Inflammatory macrophage (primary cell): Measurements from ENCODE around the gene PPM1L.

ENCODE experiments used
- DNase-seq, 2 donors: peaks; one replicate each; pipeline ENCODE4 v3.0.0-alpha.2; 2020 to 2022

The PPM1L gene

GRCh38 chr3:160857476-160858119 is 101.6 kb downstream of the PPM1L start:
- no peak for DNase-seq

- no peak for DNase-seq
These were observed 104.3 kb downstream of the PPM1L start for GRCh38 chr3:160860346-160860745.

DNA sequence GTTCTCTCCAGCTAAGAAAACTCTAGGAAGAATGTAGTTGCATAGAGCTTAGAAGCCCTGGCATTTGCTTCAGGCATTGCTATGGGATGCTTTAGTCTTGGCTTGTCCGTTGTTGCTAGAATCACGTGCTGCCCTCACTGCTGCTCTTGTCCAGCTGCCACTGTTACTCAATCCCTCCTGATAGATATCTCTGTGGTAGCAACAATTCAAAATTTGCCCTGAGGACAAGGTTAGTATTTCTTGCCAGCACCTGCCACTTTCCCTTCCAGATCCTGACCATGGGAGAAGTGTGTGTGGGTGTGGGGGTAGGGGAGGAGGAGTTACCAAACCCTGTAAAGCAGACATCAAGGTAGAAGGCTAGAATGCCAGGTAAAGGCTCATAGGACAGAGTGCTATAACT is 113.8 kb downstream of the PPM1L start:
- DNase-seq = no peak

DNA sequence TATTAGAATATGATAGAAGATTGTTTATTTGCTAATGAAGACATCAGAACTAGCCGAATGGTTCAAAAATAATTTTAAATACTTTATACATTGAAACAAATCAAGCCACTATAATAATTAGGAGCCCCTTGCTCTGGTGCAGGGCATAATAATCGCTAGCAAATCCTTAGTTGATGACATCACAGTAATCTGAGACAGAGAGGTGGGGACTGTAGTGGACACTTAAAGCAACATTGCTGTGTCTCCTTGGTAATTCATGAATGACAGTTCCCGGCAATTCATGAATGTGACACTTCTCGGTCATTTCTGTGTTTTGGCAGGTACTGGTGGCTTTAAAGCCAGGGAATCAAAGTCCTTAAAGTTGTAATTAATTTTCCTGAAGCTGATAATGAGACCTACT is 114.3 kb downstream of the PPM1L start:
- no peak for DNase-seq

GRCh38 chr3:160874736-160875135 is 118.7 kb downstream of the PPM1L start:
- no peak for DNase-seq

DNA sequence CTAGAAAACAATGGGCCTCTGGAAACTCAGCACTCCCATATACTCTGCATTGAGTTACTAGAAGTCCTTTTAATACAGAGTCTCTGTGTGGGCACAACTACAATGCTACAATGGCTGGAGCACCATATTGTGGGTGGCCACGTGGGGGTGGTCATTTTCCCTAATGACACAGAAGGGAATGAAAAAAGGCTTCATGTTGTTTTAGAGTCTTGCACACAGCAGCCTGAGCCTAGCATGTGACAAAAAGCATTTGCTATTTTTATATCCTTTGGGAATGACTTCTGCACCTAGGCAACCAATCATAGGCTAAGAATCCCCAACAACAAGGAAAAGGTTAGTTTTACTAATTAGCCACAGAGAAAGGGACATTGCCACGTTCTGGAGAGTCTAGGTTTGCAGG is 120.6 kb downstream of the PPM1L start:
- no peak for DNase-seq

GRCh38 chr3:160879859-160880258 is 123.8 kb downstream of the PPM1L start:
- DNase-seq = peak in 1 of 2 donors; percentile 7

DNA sequence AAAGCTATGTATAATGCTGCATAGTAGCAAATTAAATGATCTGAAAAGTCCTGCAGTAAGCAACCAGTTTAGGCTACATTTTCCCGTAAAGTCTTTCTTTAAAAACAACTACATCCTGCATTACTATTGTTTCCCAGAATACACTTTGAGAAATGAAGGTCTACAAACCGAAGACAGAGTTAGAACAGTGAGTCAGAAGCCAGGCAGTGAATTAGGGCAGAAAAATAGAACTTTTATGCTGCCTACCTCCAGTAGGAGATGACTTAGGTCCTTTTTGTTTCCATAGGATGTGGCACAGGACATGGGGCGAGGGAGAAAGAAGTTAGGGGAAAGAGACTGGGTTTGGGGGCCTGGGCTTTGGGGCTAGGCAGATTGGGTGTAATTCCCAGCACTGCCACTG is 127.3 kb downstream of the PPM1L start:
- no peak for DNase-seq

GRCh38 chr3:160885791-160886286 is 129.8 kb downstream of the PPM1L start:
- DNase-seq = no peak

DNA sequence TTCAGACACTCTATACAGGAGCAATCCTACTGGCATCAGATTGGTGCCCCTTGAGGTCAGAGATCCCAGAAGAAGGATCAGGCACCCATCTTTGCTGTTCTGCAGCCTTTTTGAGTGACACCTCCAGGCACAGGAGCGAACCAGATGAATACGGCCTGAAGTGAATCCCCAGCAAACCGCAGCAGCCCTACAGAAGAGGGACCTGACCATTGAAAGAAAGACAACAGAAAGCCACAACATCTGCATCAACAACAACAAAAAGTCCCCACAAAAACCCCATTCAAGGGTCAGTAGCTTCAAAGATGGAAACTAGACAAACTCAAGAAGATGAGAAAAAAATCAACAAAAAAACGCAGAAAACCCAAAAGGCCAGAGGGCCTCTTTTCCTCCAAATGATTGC is 130.4 kb downstream of the PPM1L start:
- no peak for DNase-seq

GRCh38 chr3:160893207-160893606 is 137.2 kb downstream of the PPM1L start:
- no peak for DNase-seq

DNA sequence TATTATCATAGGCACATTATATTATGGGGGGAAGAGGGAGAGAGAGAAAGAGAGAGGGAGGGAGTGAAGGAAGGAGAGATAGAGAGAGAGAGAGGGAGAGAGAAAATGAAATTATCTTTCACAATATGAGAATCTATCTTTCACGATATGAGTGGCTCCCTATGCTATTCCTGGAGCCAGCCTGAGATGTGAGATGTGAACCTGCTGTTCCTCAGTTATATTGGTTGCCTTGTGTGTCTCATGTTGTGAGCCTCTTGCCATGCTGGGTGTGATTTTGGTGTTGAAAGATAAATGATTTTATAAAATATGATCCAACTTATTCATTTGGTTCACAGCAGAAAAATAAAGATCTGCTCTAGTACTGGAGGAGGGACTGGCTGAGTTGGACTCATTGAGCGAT is 148.7 kb downstream of the PPM1L start:
- DNase-seq = no peak

DNA sequence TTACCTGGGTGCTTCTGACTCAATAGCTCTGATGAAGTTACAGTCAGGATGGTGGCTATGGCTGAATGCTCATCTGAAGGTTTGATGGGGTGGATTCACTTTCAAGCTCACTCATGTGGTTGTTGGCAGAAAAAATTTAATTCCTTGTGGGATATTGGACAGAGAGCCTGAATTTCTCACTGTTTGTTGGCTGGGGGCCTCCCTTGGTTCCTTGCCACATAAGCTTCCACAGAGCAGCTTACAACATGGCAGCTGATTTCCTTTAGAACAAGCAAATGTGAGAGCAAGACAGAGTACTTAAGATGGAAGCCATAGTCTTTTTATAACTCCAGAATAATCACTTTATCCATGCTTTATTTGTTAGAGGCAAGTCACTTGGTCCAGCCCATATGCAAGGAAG is 150.6 kb downstream of the PPM1L start:
- no peak for DNase-seq

DNA sequence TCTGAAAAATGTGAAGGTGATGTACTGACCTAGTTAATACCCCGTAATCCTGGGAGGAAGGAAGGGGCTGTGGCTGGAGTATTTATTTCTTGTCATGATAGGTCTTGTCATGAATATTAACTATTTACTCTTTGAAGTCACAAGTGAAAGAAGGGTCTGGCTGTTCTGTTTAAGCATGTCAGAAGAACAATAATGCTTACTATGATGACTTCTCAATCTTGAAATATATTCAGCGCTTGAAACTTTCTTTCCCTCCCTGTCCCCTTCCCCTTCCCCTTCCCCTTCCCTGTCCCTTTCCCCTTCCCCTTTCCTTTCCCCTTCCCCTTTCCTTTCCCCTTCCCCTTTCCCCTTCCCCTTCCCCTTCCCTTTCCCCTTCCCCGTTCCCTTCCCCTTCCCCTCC is 153.9 kb downstream of the PPM1L start:
- DNase-seq = no peak

- DNase-seq = no peak
These were observed 155.4 kb downstream of the PPM1L start for GRCh38 chr3:160911411-160911810.

DNA sequence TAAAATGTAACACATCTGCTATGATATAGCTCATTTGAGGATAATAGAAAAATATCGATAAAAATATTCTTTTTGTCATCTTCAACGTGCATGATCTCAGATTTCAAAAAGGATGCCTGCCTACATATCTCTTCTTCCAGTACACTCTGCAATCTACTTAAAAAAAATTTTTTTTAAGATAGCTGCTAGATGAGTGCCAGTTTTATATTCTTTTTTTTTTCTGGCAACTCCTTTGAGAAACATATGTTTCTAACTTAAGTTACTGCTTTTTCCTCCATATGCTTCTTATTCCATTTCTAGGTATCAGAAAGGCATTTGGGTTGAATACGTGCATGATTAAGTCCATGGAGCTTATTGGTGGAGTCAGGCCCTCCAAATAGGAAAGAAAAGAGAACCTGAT is 160.4 kb downstream of the PPM1L start:
- DNase-seq = no peak

DNA sequence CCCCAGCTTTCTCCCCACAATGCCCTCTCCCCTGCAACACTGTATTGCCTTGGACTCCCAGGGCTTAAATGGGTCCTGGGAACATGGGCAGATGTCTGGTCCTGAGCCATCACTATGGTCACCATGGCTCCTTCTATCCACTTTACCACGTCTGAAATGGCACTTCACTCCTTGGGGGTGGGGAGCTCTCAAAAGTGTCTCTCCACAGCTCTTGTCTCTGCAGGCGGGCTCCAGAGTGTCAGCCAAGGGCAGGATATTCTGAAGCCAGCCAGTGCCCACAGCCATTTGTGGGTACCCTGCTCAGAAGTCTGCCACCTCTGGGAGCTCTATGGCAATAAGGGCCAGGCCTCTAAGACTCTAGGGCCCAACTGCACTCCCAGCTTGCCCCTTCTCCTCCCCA is 163.9 kb downstream of the PPM1L start:
- DNase-seq = no peak

GRCh38 chr3:160921020-160921635 is 165.1 kb downstream of the PPM1L start:
- DNase-seq = peak; percentile 30 to 49

- no peak for DNase-seq
These were observed 168.7 kb downstream of the PPM1L start for GRCh38 chr3:160924776-160925175.

DNA sequence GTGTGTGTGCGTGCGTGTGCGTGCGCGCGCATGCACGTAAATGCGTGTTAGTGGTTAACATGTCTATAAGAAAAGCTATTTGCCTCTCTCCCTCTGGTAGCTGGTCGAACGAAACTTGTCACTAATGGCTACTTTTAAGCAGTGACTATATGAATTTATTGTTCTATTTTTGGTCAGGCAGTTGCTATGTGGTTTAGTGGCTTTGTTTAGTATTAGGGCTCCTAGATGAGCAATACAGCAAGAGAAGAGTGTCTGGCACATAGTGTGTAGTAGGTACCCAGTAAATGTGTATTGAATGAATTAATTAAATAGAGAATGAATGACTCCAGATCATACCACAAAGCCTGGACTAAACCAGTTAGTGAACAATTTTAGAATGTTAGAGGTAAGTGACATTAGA is 171.6 kb downstream of the PPM1L start:
- DNase-seq = no peak

GRCh38 chr3:160928183-160928726 is 172.2 kb downstream of the PPM1L start:
- DNase-seq = no peak

DNA sequence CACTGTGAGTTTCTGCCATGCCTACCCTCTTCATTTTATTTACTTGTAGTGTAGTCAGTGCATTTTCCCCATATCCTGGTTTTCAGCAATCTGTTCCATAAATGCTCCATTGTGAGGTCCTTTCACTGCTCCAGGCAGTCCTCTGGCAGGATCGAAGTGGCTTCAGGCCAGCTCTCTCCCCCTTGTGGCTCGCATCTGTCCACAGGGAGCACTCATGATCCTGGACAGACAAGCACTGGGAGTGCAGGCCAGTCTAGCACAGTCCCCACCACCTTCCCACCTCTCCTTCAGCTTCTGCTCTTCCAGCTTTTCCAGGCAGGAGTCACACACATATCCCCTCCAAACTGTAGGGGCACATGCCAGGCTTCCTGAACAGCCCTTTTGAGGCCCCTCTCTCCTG is 173.6 kb downstream of the PPM1L start:
- DNase-seq = no peak

GRCh38 chr3:160931474-160931873 is 175.4 kb downstream of the PPM1L start:
- DNase-seq = no peak

DNA sequence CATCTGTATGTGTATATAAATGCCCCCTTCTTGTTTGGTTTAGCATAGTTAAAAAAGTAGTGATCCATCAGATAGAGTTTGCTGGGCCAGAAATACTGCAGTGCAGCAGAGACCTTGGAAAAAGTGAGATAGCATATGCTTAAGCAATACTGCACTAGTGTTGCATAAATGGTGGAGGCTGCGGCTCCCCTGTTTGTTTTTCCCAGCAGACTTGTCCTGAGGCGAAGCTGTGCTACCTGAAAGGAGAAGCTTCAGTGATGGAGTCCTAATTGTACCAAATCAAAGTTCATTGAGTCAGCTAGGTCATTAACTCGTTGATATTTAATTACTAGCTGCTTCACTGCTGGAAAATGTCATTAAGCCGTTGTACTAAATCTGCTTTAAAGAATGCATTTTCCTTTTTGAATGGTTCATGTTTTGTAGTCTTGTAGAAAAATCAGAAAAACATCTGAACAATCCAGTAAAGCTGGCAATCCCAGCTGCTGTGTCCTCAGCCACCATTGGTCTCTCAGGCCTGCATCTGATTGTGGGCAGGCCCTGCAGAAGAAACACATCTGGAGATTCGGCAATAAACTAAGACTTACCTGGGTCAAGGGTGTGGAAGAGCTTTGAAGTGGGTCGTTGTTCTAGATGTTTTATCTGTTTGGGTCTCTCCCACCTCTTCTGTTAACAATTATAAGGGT is 179.5 kb downstream of the PPM1L start:
- DNase-seq = no peak
